SK-N-SH treated with all-trans-retinoic acid at 6 μM for 48 hours (cell line): ENCODE data around the gene BCL3.
A peak's percentile ranks its signal among the peaks of the same experiment; 100 is the strongest.

Source experiments
- ATAC-seq: fragments of 200-7000 bp; cut with Tn5 transposase; 3 replicates; pipeline ENCODE4 v1.9.1; 2020; ENCODE audit warnings: mild to moderate bottlenecking, moderate library complexity
- ARNTL ChIP-seq: fragments of 450-650 bp; formaldehyde crosslinking; IDR thresholded peaks from 2 replicates; pipeline ENCODE4 v1.5.0; 2020; ENCODE audit warnings: low read depth, mild to moderate bottlenecking, moderate library complexity, borderline replicate concordance
- CSDC2 ChIP-seq: fragments of 250-450 bp; sonication (Bioruptor Pico); IDR thresholded peaks from 2 replicates; pipeline ENCODE4 v1.5.0; 2020; ENCODE audit warnings: mild to moderate bottlenecking, moderate library complexity
- CSRNP3 ChIP-seq: fragments of 250-450 bp; sonication (Bioruptor Pico); IDR thresholded peaks from 2 replicates; pipeline ENCODE4 v1.5.1; 2021; ENCODE audit warnings: mild to moderate bottlenecking, moderate library complexity
- ESRRG ChIP-seq: fragments of 250-450 bp; sonication (Bioruptor Pico); IDR thresholded peaks from 2 replicates; pipeline ENCODE4 v1.6.1; 2021; ENCODE audit warnings: mild to moderate bottlenecking
- GLIS3 ChIP-seq: fragments of 250-450 bp; sonication (Bioruptor Pico); IDR thresholded peaks from 2 replicates; pipeline ENCODE4 v1.5.0; 2020; ENCODE audit warnings: mild to moderate bottlenecking, moderate library complexity
- ISL1 ChIP-seq: fragments of 250-450 bp; sonication (Bioruptor Pico); IDR thresholded peaks from 2 replicates; pipeline ENCODE4 v2.1.2; 2022; ENCODE audit warnings: mild to moderate bottlenecking, moderate library complexity
- OSR1 ChIP-seq: fragments of 250-450 bp; sonication (Bioruptor Pico); IDR thresholded peaks from 2 replicates; pipeline ENCODE4 v1.8.0; 2022; ENCODE audit warnings: moderate library complexity, mild to moderate bottlenecking, inconsistent platforms
- POU6F1 ChIP-seq: fragments of 250-450 bp; sonication (Bioruptor Pico); IDR thresholded peaks from 2 replicates; pipeline ENCODE4 v1.8.0; 2021; ENCODE audit warnings: low read depth, mild to moderate bottlenecking, moderate library complexity, borderline replicate concordance
- PPARA ChIP-seq: fragments of 250-450 bp; sonication (Bioruptor Pico); IDR thresholded peaks from 2 replicates; pipeline ENCODE4 v1.5.0; 2020; ENCODE audit warnings: mild to moderate bottlenecking, borderline replicate concordance
- RARB ChIP-seq: fragments of 250-450 bp; sonication (Bioruptor Pico); IDR thresholded peaks from 2 replicates; pipeline ENCODE4 v1.8.0; 2021; ENCODE audit warnings: mild to moderate bottlenecking, moderate library complexity
- SNAI2 ChIP-seq: fragments of 250-450 bp; sonication (Bioruptor Pico); IDR thresholded peaks from 2 replicates; pipeline ENCODE4 v1.5.0; 2020; ENCODE audit warnings: mild to moderate bottlenecking, moderate library complexity
- TCF4 ChIP-seq: fragments of 250-450 bp; sonication (Bioruptor Pico); IDR thresholded peaks from 2 replicates; pipeline ENCODE4 v1.8.0; 2021; ENCODE audit warnings: mild to moderate bottlenecking, moderate library complexity, borderline replicate concordance
- ZC3H10 ChIP-seq: fragments of 250-450 bp; sonication (Bioruptor Pico); IDR thresholded peaks from 2 replicates; pipeline ENCODE4 v1.5.1; 2021; ENCODE audit warnings: mild to moderate bottlenecking, moderate library complexity
- ZFP3 ChIP-seq: fragments of 250-450 bp; sonication (Bioruptor Pico); IDR thresholded peaks from 2 replicates; pipeline ENCODE4 v1.5.0; 2020; ENCODE audit warnings: mild to moderate bottlenecking, moderate library complexity
- ZNF70 ChIP-seq: fragments of 450-650 bp; formaldehyde crosslinking; IDR thresholded peaks from 2 replicates; pipeline ENCODE4 v1.5.0; 2020; ENCODE audit warnings: mild to moderate bottlenecking, moderate library complexity
- ZNF8 ChIP-seq: fragments of 450-650 bp; formaldehyde crosslinking; IDR thresholded peaks from 2 replicates; pipeline ENCODE4 v1.5.0; 2020; ENCODE audit warnings: mild to moderate bottlenecking, moderate library complexity
- TF ChIP-seq, protein P1 (sequence below): fragments of 250-450 bp; sonication (Bioruptor Pico); IDR thresholded peaks from 2 replicates; pipeline ENCODE4 v1.8.0; 2020; ENCODE audit warnings: mild to moderate bottlenecking, moderate library complexity, borderline replicate concordance
- TF ChIP-seq, protein P2 (sequence below): fragments of 250-450 bp; sonication (Bioruptor Pico); IDR thresholded peaks from 2 replicates; pipeline ENCODE4 v1.5.0; 2020; ENCODE audit warnings: mild to moderate bottlenecking, moderate library complexity

Gene BCL3

DNA sequence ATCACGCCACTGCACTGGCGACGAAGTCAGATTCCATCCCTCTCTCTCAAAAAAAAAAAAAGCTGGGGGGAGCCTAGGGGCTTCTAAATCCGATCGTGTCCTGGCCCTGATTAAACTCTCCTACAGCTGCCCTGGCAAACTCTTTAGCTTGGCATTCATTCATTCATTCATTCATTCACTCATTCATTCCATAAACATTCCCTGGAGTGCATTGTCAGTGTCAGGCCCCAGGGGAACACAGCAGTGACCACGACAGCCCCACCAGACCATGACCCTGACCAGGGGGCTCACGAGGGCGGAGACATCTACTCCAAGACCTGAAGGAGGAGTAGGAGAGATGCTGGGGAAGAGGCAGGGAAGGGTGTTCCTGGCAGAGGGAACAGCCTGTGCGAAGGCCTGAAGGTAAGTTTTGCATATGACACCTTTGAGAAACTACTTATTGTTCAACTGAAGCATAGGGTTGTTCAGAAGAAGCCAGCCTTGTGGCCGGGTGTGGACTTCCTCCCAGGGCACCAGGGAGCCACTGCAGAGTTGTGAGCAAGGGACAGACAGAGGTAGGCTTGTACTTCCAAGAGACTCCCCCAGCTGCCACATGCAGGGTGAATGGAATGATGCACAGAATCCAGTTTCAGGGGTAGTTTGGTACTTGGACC lies 25.1 kb upstream of the BCL3 start:
- TF ChIP-seq ZC3H10 (CRISPR knock-in tag), result no peak
- TF ChIP-seq ESRRG (CRISPR knock-in tag), result no peak
- TF ChIP-seq GLIS3 (CRISPR knock-in tag), result no peak
- TF ChIP-seq ISL1 (CRISPR knock-in tag), result no peak
- no peak for TF ChIP-seq PPARA
- TF ChIP-seq, protein P1, sequence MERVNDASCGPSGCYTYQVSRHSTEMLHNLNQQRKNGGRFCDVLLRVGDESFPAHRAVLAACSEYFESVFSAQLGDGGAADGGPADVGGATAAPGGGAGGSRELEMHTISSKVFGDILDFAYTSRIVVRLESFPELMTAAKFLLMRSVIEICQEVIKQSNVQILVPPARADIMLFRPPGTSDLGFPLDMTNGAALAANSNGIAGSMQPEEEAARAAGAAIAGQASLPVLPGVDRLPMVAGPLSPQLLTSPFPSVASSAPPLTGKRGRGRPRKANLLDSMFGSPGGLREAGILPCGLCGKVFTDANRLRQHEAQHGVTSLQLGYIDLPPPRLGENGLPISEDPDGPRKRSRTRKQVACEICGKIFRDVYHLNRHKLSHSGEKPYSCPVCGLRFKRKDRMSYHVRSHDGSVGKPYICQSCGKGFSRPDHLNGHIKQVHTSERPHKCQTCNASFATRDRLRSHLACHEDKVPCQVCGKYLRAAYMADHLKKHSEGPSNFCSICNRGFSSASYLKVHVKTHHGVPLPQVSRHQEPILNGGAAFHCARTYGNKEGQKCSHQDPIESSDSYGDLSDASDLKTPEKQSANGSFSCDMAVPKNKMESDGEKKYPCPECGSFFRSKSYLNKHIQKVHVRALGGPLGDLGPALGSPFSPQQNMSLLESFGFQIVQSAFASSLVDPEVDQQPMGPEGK, result no peak
- TF ChIP-seq OSR1, result no peak
- TF ChIP-seq, protein P2, sequence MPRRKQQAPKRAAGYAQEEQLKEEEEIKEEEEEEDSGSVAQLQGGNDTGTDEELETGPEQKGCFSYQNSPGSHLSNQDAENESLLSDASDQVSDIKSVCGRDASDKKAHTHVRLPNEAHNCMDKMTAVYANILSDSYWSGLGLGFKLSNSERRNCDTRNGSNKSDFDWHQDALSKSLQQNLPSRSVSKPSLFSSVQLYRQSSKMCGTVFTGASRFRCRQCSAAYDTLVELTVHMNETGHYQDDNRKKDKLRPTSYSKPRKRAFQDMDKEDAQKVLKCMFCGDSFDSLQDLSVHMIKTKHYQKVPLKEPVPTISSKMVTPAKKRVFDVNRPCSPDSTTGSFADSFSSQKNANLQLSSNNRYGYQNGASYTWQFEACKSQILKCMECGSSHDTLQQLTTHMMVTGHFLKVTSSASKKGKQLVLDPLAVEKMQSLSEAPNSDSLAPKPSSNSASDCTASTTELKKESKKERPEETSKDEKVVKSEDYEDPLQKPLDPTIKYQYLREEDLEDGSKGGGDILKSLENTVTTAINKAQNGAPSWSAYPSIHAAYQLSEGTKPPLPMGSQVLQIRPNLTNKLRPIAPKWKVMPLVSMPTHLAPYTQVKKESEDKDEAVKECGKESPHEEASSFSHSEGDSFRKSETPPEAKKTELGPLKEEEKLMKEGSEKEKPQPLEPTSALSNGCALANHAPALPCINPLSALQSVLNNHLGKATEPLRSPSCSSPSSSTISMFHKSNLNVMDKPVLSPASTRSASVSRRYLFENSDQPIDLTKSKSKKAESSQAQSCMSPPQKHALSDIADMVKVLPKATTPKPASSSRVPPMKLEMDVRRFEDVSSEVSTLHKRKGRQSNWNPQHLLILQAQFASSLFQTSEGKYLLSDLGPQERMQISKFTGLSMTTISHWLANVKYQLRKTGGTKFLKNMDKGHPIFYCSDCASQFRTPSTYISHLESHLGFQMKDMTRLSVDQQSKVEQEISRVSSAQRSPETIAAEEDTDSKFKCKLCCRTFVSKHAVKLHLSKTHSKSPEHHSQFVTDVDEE (CRISPR knock-in tag), result no peak
- peak; percentile 34 for ATAC-seq

- no peak for TF ChIP-seq OSR1
- TF ChIP-seq ZNF70 (CRISPR knock-in tag), result no peak
- no peak for TF ChIP-seq PPARA
- TF ChIP-seq RARB (CRISPR knock-in tag), result no peak
- no peak for TF ChIP-seq ZFP3 (CRISPR knock-in tag)
- no peak for TF ChIP-seq TCF4 (CRISPR knock-in tag)
- no peak for TF ChIP-seq ISL1 (CRISPR knock-in tag)
- TF ChIP-seq, protein P2 (CRISPR knock-in tag), result no peak
- no peak for TF ChIP-seq ZC3H10 (CRISPR knock-in tag)
- no peak for TF ChIP-seq ARNTL
- no peak for TF ChIP-seq SNAI2 (CRISPR knock-in tag)
- no peak for TF ChIP-seq CSDC2 (CRISPR knock-in tag)
- TF ChIP-seq GLIS3 (CRISPR knock-in tag), result no peak
- TF ChIP-seq POU6F1 (CRISPR knock-in tag), result no peak
- TF ChIP-seq, all 23 proteins: peak for 0
- peak; percentile 95 for ATAC-seq
Measured at GRCh38 chr19:44723952-44724319, 24.6 kb upstream of the BCL3 start.

DNA sequence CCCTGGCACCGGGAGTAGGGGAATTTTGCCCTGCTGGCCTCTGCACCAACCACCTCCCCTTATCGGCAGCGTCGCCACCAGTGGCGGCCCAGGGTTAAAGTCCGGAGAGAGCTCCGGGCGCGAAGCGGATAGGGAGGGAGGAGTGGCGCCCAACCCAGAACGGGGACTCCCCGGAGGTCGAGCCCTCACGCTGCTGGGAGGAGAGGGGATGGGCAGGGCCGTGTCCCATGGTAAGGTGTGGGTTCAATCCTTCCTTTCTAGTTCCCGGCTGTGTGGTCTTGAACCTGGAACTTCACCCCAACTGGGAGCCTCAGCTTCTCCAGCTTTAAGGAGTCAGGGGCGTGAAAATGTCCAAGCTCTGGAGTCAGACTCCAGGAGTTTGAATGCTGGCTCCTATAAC lies 23.3 kb upstream of the BCL3 start:
- peak; percentile 18; the same call in 2 of the 3 replicates for ATAC-seq
- no peak for TF ChIP-seq POU6F1 (CRISPR knock-in tag)
- TF ChIP-seq, protein P2 (CRISPR knock-in tag), result no peak
- no peak for TF ChIP-seq ZNF8 (CRISPR knock-in tag)
- TF ChIP-seq CSDC2 (CRISPR knock-in tag), result no peak
- no peak for TF ChIP-seq ZFP3 (CRISPR knock-in tag)
- TF ChIP-seq OSR1, result no peak
- TF ChIP-seq SNAI2 (CRISPR knock-in tag), result no peak
- no peak for TF ChIP-seq ZC3H10 (CRISPR knock-in tag)
- no peak for TF ChIP-seq CSRNP3
- TF ChIP-seq TCF4 (CRISPR knock-in tag), result no peak
- no peak for TF ChIP-seq ARNTL
- TF ChIP-seq, protein P1, result no peak
